Muscle layer of colon (tissue), 2 donors: ENCODE data around the gene WWOX.
A peak's percentile ranks its signal among the peaks of the same experiment; 100 is the strongest.

Experiments used
- H3K27ac ChIP-seq: one replicate; pipeline ENCODE4 v1.7.0; 2013; ENCODE audit warnings: low read depth, mild to moderate bottlenecking, low read length, moderate library complexity
- H3K27me3 ChIP-seq, 2 donors: one replicate each; pipeline ENCODE4 v1.7.0; 2013; ENCODE audit warnings: low read length in 2 of 2, mild to moderate bottlenecking in 2 of 2; ENCODE audit not compliant: insufficient read depth in 2 of 2, control insufficient read depth in 1 of 2
- H3K36me3 ChIP-seq: one replicate; pipeline ENCODE4 v1.7.0; 2013; ENCODE audit warnings: mild to moderate bottlenecking, low read length; ENCODE audit not compliant: insufficient read depth
- H3K4me1 ChIP-seq: one replicate; pipeline ENCODE4 v1.7.0; 2013; ENCODE audit warnings: mild to moderate bottlenecking, low read length; ENCODE audit not compliant: insufficient read depth
- H3K4me3 ChIP-seq, 2 donors: one replicate each; pipeline ENCODE4 v1.7.0; 2013; ENCODE audit warnings: low read length in 2 of 2, low read depth in 1 of 2, mild to moderate bottlenecking in 1 of 2, moderate library complexity in 1 of 2
- H3K9ac ChIP-seq: one replicate; pipeline ENCODE4 v1.7.0; 2013; ENCODE audit warnings: low read length
- H3K9me3 ChIP-seq: one replicate; pipeline ENCODE4 v1.7.0; 2013; ENCODE audit warnings: mild to moderate bottlenecking, low read length
- donor health status: abdominal sarcoma.
- donor health status: Adenocarcinoma of cecum.

WWOX gene

GRCh38 chr16:78258375-78259065, 159.1 kb downstream of the WWOX start:
- H3K9me3 ChIP-seq: no peaks in the 10 kb centered on the region
- no peak overlapping the region for H3K4me3 ChIP-seq
- no peaks in the 10 kb centered on the region for H3K27me3 ChIP-seq
- H3K9ac ChIP-seq: no peak overlapping the region
- H3K36me3 ChIP-seq: no peaks in the 10 kb centered on the region
- H3K4me1 ChIP-seq: peaks cover 17% of the 10 kb centered on the region
- no peak overlapping the region for H3K27ac ChIP-seq

GRCh38 chr16:78259873-78260272, 160.4 kb downstream of the WWOX start:
- no peak overlapping the region for H3K4me3 ChIP-seq
- no peaks in the 10 kb centered on the region for H3K36me3 ChIP-seq
- H3K27me3 ChIP-seq: no peaks in the 10 kb centered on the region
- no peak overlapping the region for H3K9ac ChIP-seq
- H3K4me1 ChIP-seq: peaks cover 17% of the 10 kb centered on the region
- H3K27ac ChIP-seq: no peak overlapping the region
- H3K9me3 ChIP-seq: no peaks in the 10 kb centered on the region

GRCh38 chr16:78264642-78265041, 165.2 kb downstream of the WWOX start:
- Histone ChIP-seq H3K9ac (no peak overlapping the region), H3K4me3 (no peak overlapping the region), H3K9me3 (no peaks in the 10 kb centered on the region), H3K27ac (no peak overlapping the region), H3K36me3 (no peaks in the 10 kb centered on the region), H3K4me1 (no peaks in the 10 kb centered on the region), H3K27me3 (no peaks in the 10 kb centered on the region)

GRCh38 chr16:78269256-78269655, 169.8 kb downstream of the WWOX start:
- Histone ChIP-seq H3K27me3 (no peaks in the 10 kb centered on the region), H3K4me3 (no peak overlapping the region), H3K9ac (no peak overlapping the region), H3K9me3 (no peaks in the 10 kb centered on the region), H3K36me3 (no peaks in the 10 kb centered on the region), H3K27ac (no peak overlapping the region), H3K4me1 (no peaks in the 10 kb centered on the region)

- H3K27ac ChIP-seq: no peak overlapping the region
- H3K9me3 ChIP-seq: no peaks in the 10 kb centered on the region
- no peaks in the 10 kb centered on the region for H3K4me1 ChIP-seq
- no peaks in the 10 kb centered on the region for H3K27me3 ChIP-seq
- H3K36me3 ChIP-seq: no peaks in the 10 kb centered on the region
- H3K9ac ChIP-seq: no peak overlapping the region
- no peak overlapping the region for H3K4me3 ChIP-seq
These were observed 172.5 kb downstream of the WWOX start for GRCh38 chr16:78271981-78272380.

GRCh38 chr16:78274771-78275170, 175.3 kb downstream of the WWOX start:
- Histone ChIP-seq H3K4me1 (no peaks in the 10 kb centered on the region), H3K9me3 (no peaks in the 10 kb centered on the region), H3K4me3 (no peak overlapping the region), H3K36me3 (no peaks in the 10 kb centered on the region), H3K9ac (no peak overlapping the region), H3K27ac (no peak overlapping the region), H3K27me3 (no peaks in the 10 kb centered on the region)

GRCh38 chr16:78275420-78275819, 176.0 kb downstream of the WWOX start:
- no peak overlapping the region for H3K4me3 ChIP-seq
- no peak overlapping the region for H3K27ac ChIP-seq

GRCh38 chr16:78277321-78278055, 178.0 kb downstream of the WWOX start:
- H3K9me3 ChIP-seq: no peaks in the 10 kb centered on the region
- H3K4me3 ChIP-seq: peak overlapping the region in 1 of 2 donors; percentile 3
- H3K27me3 ChIP-seq: no peaks in the 10 kb centered on the region
- no peaks in the 10 kb centered on the region for H3K4me1 ChIP-seq
- H3K36me3 ChIP-seq: no peaks in the 10 kb centered on the region
- no peak overlapping the region for H3K27ac ChIP-seq
- H3K9ac ChIP-seq: no peak overlapping the region

More at GRCh38 chr16:78275420-78275819, 176.0 kb downstream of the WWOX start:
- Histone ChIP-seq H3K4me1 (no peaks in the 10 kb centered on the region), H3K9ac (no peak overlapping the region), H3K9me3 (no peaks in the 10 kb centered on the region), H3K27me3 (no peaks in the 10 kb centered on the region), H3K36me3 (no peaks in the 10 kb centered on the region)

GRCh38 chr16:78278056-78278450, 178.6 kb downstream of the WWOX start:
- Histone ChIP-seq H3K4me1 (no peaks in the 10 kb centered on the region), H3K36me3 (no peaks in the 10 kb centered on the region), H3K27ac (no peak overlapping the region), H3K9ac (no peak overlapping the region), H3K27me3 (no peaks in the 10 kb centered on the region), H3K4me3 (no peak overlapping the region), H3K9me3 (no peaks in the 10 kb centered on the region)

- Histone ChIP-seq H3K4me3 (no peak overlapping the region), H3K27me3 (no peaks in the 10 kb centered on the region), H3K9me3 (no peaks in the 10 kb centered on the region), H3K4me1 (no peaks in the 10 kb centered on the region), H3K36me3 (no peaks in the 10 kb centered on the region), H3K27ac (no peak overlapping the region), H3K9ac (no peak overlapping the region)
These were observed 181.7 kb downstream of the WWOX start for GRCh38 chr16:78281115-78281514.

- Histone ChIP-seq H3K36me3 (no peaks in the 10 kb centered on the region), H3K4me1 (no peaks in the 10 kb centered on the region), H3K27ac (no peak overlapping the region), H3K9ac (no peak overlapping the region), H3K27me3 (no peaks in the 10 kb centered on the region), H3K9me3 (no peaks in the 10 kb centered on the region), H3K4me3 (no peak overlapping the region)
These were observed 184.2 kb downstream of the WWOX start for GRCh38 chr16:78283548-78284251.
